Heart left ventricle (tissue), 16 donors: ENCODE results near the gene OBI1. TPM values are rescaled to one million over a fixed set of nuclear protein-coding genes. Genes with fewer than 3 reads are reported as not detected.

Source experiments
- ATAC-seq, 4 donors: fragments of 200-7000 bp; cut with Tn5 transposase; one replicate each; pipeline ENCODE4 v1.9.1; 2020 to 2022; ENCODE audit warnings: moderate library complexity in 4 of 4, mild to moderate bottlenecking in 3 of 4, moderate number of reproducible peaks in 1 of 4
- DNase-seq, 5 donors: peaks; one replicate each; pipeline ENCODE4 v3.0.0-alpha.2; 2020
- H3K27ac ChIP-seq, 12 donors: fragments of 200-600 bp; sonication (generic) in 4 of 12; one replicate each; pipeline versions ENCODE4 v1.5.0 to v1.8.0; 2016 to 2022; ENCODE audit warnings: mild to moderate bottlenecking in 2 of 12
- H3K27me3 ChIP-seq, 9 donors: fragments of 200-600 bp; sonication (generic) in 2 of 9; one replicate each; pipeline versions ENCODE4 v1.5.1 to v1.8.0; 2016 to 2022; ENCODE audit warnings: mild to moderate bottlenecking in 3 of 9
- H3K36me3 ChIP-seq, 9 donors: fragments of 200-600 bp; sonication (generic) in 2 of 9; one replicate each; pipeline versions ENCODE4 v1.5.0 to v1.8.0; 2018 to 2022; ENCODE audit warnings: mild to moderate bottlenecking in 2 of 9
- H3K4me1 ChIP-seq, 12 donors: fragments of 200-600 bp; sonication (generic) in 4 of 12; one replicate each; pipeline versions ENCODE4 v1.5.0 to v1.8.0; 2016 to 2022; ENCODE audit warnings: mild to moderate bottlenecking in 3 of 12
- H3K4me3 ChIP-seq, 12 donors: fragments of 200-600 bp; sonication (generic) in 4 of 12; one replicate each; pipeline versions ENCODE4 v1.5.0 to v1.8.0; 2017 to 2022; ENCODE audit warnings: mild to moderate bottlenecking in 9 of 12, moderate library complexity in 4 of 12
- H3K9me3 ChIP-seq, 12 donors: fragments of 200-600 bp; sonication (generic) in 4 of 12; one replicate each; pipeline versions ENCODE4 v1.5.0 to v1.8.0; 2016 to 2022; ENCODE audit warnings: mild to moderate bottlenecking in 1 of 12
- POLR2A ChIP-seq, 2 donors: fragments of 450-650 bp; IDR thresholded peaks; one replicate each; pipeline ENCODE4 v1.6.1; 2017; ENCODE audit warnings: antibody characterized with exemption in 2 of 2, mild to moderate bottlenecking in 2 of 2, moderate library complexity in 2 of 2
- WGBS, 4 donors: extraction: QIAGEN DNeasy Blood & Tissue Kit in 2 of 4; methylation state at CpG; one replicate each; pipeline versions ENCODE4 v1.1.5 to v1.1.7; 2013 to 2018; 5-methylcytosine and 5-hydroxymethylcytosine counted together
- intact Hi-C, 10 donors: fragments of 100-400 bp; cut with DNase I; formaldehyde crosslinking; loops; one replicate each; pipeline versions ENCODE4 v1.11.1 to v1.14.2; 2022
- polyA plus RNA-seq, 2 donors: library from polyadenylated mRNA; stranded (reverse); fragments of 200-250 nt; gene quantifications; one replicate each; pipeline ENCODE4 v1.2.3, GENCODE V29; 2013
- total RNA-seq, 9 donors: library from RNA; depleted of rRNA in 2 of 9; stranded (reverse); fragments of >200 nt in 2 of 9; fragmentation: NEBNext Ultra II Directional in 3 of 9; extraction: Animal tissue kit (Norgen Biotek cat#: 25700) in 3 of 9; gene quantifications; one replicate each; pipeline versions ENCODE4 v1.1.0 to v1.2.4, GENCODE V29; 2016 to 2023
- TF ChIP-seq, protein P1 (sequence below), 12 donors: fragments of 200-600 bp; sonication (generic) in 4 of 12; IDR thresholded peaks; one replicate each; pipeline versions ENCODE4 v1.5.0 to v1.8.0; 2018 to 2022; ENCODE audit warnings: antibody characterized with exemption in 12 of 12, mild to moderate bottlenecking in 5 of 12
- donor health status: ischemic (EF 13 %, LVEDD 7.1; RV severe dilation, severe dysfunction).
- donor health status: healthy with polysubstance abuse.
- donor health status: DM: no; HTN: yes; CAD: no.
- donor health status: DM: no; HTN: no; CAD: no.
- donor health status: ischemic (EF 25% LVEDD 6.9; RV normal size, moderate dysfunction).
- donor health status: ischemic (EF 25% LVEDD 5.7; RV mildly dilated, moderate dysfunction).
- donor health status: healthy.
- donor health status: DM: yes; HTN: yes; CAD: no.
- donor health status: ischemic (EF 35%, LVEDD 5.7; RV mildly dilated, moderate dysfunction).
- donor health status: nonischemic (EF 11% LVEDD 7.7; RV severe dilation, severe dysfunction).
- donor health status: DM: yes; HTN: yes; CAD: no.
- donor health status: PGD.
- donor health status: ischemic (EF 29% LVEDD 5.4; RV normal size, mild dysfunction).
- donor health status: nonischemic (EF 23%, LVEDD 6.1; RV moderate dilation, normal function).

OBI1 gene
- total and polyA plus RNA-seq, 11 donors = 2.4 to 12.3 (median 9.7) TPM

DNA sequence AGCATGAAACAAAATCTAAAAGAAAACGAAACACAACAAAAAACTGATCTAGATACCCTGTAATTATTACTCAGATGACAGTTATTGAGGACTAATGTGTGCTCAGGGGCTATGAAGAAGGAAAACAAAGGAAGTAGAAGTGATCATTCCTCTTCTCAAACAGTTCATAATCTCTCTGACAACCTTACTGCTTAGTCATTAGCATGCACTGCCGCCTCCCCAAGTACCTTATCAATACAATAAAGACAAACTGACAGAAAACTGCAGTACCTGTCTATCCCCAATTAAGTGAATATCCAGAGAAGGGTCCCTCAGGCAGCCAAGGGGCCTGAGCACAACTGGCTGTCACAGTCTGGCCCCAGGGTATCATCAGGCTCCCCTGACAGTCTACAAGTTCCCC lies 33.6 kb downstream of the OBI1 start:
- ATAC-seq (no peak), DNase-seq (no peak)
- H3K36me3 ChIP-seq = peaks cover 0 to 54% (median 17%) of the 10 kb centered on the region in 9 donors
- no peaks in the 10 kb centered on the region for H3K9me3 ChIP-seq
- TF ChIP-seq, protein P1, sequence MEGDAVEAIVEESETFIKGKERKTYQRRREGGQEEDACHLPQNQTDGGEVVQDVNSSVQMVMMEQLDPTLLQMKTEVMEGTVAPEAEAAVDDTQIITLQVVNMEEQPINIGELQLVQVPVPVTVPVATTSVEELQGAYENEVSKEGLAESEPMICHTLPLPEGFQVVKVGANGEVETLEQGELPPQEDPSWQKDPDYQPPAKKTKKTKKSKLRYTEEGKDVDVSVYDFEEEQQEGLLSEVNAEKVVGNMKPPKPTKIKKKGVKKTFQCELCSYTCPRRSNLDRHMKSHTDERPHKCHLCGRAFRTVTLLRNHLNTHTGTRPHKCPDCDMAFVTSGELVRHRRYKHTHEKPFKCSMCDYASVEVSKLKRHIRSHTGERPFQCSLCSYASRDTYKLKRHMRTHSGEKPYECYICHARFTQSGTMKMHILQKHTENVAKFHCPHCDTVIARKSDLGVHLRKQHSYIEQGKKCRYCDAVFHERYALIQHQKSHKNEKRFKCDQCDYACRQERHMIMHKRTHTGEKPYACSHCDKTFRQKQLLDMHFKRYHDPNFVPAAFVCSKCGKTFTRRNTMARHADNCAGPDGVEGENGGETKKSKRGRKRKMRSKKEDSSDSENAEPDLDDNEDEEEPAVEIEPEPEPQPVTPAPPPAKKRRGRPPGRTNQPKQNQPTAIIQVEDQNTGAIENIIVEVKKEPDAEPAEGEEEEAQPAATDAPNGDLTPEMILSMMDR (IDR thresholded peaks at IDR 0.05) = no peak
- no peak for TF ChIP-seq POLR2A (IDR thresholded peaks at IDR 0.05)
- no peak overlapping the region for H3K4me3 ChIP-seq
- H3K27me3 ChIP-seq = no peaks in the 10 kb centered on the region
- WGBS, 4 donors = 95 to 98% (median 96%) methylated on average over 2 of the region's 2 CpGs
- H3K4me1 ChIP-seq = no peaks in the 10 kb centered on the region
- intact Hi-C loops = no loop called here
- H3K27ac ChIP-seq = no peak overlapping the region

DNA sequence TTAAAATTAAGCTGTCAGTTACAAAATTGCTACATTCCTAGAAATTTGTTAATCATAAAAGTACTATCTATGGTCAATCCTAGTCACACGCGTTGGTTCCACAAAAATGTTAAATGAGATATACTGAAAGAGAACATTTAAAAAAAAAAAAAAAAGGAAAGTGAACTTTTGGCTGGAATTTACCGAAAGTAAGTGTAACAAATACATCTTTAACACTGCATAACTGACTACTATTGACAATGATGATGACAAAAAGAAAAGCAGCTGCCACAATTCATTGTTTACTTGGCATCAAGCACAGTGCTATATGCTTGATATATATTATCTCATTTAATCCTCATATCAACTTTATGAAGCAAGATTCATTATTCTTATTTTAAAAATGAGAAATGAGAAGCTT lies 35.8 kb downstream of the OBI1 start:
- intact Hi-C loops = no loop called here
- Histone ChIP-seq H3K27ac (no peak overlapping the region), H3K36me3 (peaks cover 0 to 39% (median 8%) of the 10 kb centered on the region in 9 donors), H3K9me3 (no peaks in the 10 kb centered on the region), H3K4me1 (no peaks in the 10 kb centered on the region), H3K4me3 (no peak overlapping the region), H3K27me3 (no peaks in the 10 kb centered on the region)
- WGBS, 4 donors = 95 to 99% (median 96%) methylated on average over 3 of the region's 3 CpGs
- TF ChIP-seq, protein P1 (IDR thresholded peaks at IDR 0.05) = no peak
- TF ChIP-seq POLR2A (IDR thresholded peaks at IDR 0.05) = no peak
- no peak for DNase-seq
- no peak for ATAC-seq

DNA sequence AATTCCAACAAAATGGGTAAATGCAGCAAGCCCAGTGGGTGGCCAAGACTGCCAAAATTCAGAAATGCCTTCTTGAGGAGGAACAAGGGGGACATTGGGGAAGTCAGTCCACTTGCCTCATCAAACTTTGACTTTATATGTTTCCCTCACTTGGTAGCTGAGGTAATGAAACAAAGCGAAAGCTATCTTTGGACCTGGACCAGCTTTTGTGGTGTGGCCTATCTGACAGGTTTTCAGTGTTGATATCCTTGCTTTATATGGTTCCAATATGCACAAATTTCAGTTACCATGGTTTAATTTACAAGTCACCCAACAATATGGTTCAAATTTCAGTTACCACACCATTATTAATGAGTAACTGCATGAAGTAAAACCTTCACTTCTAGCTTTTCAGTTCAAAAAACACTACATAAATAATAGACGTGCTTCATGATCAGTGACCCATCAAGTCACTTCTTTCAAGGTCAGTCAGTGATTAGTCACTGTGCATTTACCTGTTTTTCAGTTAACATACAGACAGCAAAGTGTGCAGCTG lies 38.0 kb downstream of the OBI1 start:
- Histone ChIP-seq H3K9me3 (no peaks in the 10 kb centered on the region), H3K27ac (no peak overlapping the region), H3K27me3 (no peaks in the 10 kb centered on the region), H3K36me3 (peaks cover 0 to 42% (median 22%) of the 10 kb centered on the region in 9 donors), H3K4me3 (no peak overlapping the region), H3K4me1 (no peaks in the 10 kb centered on the region)
- intact Hi-C loops = no loop called here
- DNase-seq (no peak), ATAC-seq (no peak)
- 96 to 99% (median 98%) methylated on average over 2 of the region's 2 CpGs for WGBS, 4 donors
- no peak for TF ChIP-seq POLR2A (IDR thresholded peaks at IDR 0.05)

DNA sequence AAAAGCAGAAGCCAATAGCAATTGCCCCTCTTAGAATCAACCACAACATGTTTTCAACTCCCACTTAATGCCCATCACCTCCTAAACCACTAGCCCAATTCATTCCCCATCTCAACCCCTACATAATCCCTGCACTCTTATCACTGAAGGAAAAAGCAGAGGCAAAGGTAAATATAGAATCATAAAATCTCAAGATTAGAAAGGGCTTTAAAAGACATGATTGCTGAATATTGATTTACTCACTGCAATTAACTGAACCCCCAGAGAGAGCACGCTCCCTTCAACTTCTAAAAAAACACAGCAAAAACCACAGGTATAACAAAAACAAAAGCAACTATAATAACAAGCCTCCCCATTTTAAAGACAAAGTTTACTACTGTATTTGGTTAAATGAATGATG lies 40.5 kb downstream of the OBI1 start:
- WGBS, 4 donors = 96 to 100% (median 99%) methylated on average over 1 of the region's 1 CpG
- H3K27ac ChIP-seq = no peak overlapping the region
- H3K36me3 ChIP-seq = peaks cover 0 to 35% (median 20%) of the 10 kb centered on the region in 9 donors
- ATAC-seq (no peak), DNase-seq (no peak)
- no peaks in the 10 kb centered on the region for H3K27me3 ChIP-seq
- intact Hi-C loops = no loop called here
- no peaks in the 10 kb centered on the region for H3K9me3 ChIP-seq
- no peaks in the 10 kb centered on the region for H3K4me1 ChIP-seq
- TF ChIP-seq POLR2A (IDR thresholded peaks at IDR 0.05) = no peak
- TF ChIP-seq, protein P1 (IDR thresholded peaks at IDR 0.05) = no peak
- H3K4me3 ChIP-seq = no peak overlapping the region

DNA sequence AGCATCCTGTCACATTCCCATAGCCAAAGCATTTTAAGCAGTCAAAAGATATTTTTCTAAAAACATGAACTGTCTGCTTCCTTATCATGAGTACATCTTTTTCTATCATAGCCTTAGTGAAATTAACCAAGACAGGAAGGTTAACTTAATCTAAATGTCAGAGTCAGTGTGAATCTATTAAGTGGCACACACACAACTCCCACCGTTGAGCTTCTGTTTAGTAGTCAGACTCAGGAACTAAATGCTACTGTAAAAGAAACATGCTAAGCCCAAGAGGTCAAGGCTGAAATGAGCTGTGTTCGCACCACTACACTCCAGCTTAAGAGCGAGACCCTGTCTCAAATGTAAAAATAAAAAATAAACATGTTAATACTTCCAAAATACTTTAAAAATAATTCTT lies 47.9 kb downstream of the OBI1 start:
- WGBS, 4 donors = 58 to 66% (median 59%) methylated on average over 3 of the region's 3 CpGs
- ATAC-seq = no peak
- H3K27ac ChIP-seq = no peak overlapping the region
- peaks cover 0 to 16% (median 9%) of the 10 kb centered on the region in 9 donors for H3K36me3 ChIP-seq
- intact Hi-C loops = no loop called here
- H3K4me3 ChIP-seq = no peak overlapping the region
- DNase-seq = no peak
- peaks cover 0 to 36% (median 20%) of the 10 kb centered on the region in 12 donors for H3K4me1 ChIP-seq
- H3K9me3 ChIP-seq = no peaks in the 10 kb centered on the region
- peaks cover 35 to 65% (median 44%) of the 10 kb centered on the region in 9 donors for H3K27me3 ChIP-seq
- TF ChIP-seq, protein P1 (IDR thresholded peaks at IDR 0.05) = no peak
- no peak for TF ChIP-seq POLR2A (IDR thresholded peaks at IDR 0.05)
